Neuron (in vitro differentiated cells): ENCODE measurements around the gene OAS1.

Experiments
- H2AFZ ChIP-seq: one replicate; pipeline ENCODE4 v1.6.1; 2013; ENCODE audit warnings: low read depth, mild to moderate bottlenecking, inconsistent platforms, low read length, moderate library complexity
- H3K27me3 ChIP-seq: one replicate; pipeline ENCODE4 v1.6.1; 2013; ENCODE audit warnings: low read length; ENCODE audit not compliant: insufficient read depth
- H3K36me3 ChIP-seq: one replicate; pipeline ENCODE4 v1.6.1; 2013; ENCODE audit warnings: low read length; ENCODE audit not compliant: insufficient read depth
- H3K4me1 ChIP-seq: one replicate; pipeline ENCODE4 v1.6.1; 2013; ENCODE audit warnings: low read length; ENCODE audit not compliant: insufficient read depth
- H3K4me3 ChIP-seq: 2 replicates; pipeline ENCODE4 v1.5.1; 2013; ENCODE audit warnings: mild to moderate bottlenecking, low read length, moderate library complexity
- H3K9me3 ChIP-seq: one replicate; pipeline ENCODE4 v1.6.1; 2013; ENCODE audit warnings: low read length

The OAS1 gene

GRCh38 chr12:112967306-112967705 lies 60.5 kb downstream of the OAS1 start:
- Histone ChIP-seq H3K9me3 (no peaks in the 10 kb centered on the region), H3K4me3 (no peak overlapping the region), H3K4me1 (no peaks in the 10 kb centered on the region), H3K27me3 (peaks cover 5% of the 10 kb centered on the region), H3K36me3 (no peaks in the 10 kb centered on the region), H2AFZ (no peak overlapping the region)

GRCh38 chr12:112967858-112968257 lies 61.1 kb downstream of the OAS1 start:
- Histone ChIP-seq H3K4me3 (no peak overlapping the region), H3K27me3 (peaks cover 5% of the 10 kb centered on the region), H2AFZ (no peak overlapping the region), H3K36me3 (no peaks in the 10 kb centered on the region), H3K9me3 (no peaks in the 10 kb centered on the region), H3K4me1 (no peaks in the 10 kb centered on the region)
